SH-SY5Y (cell line): ENCODE results near the gene SNAPC3.

Source experiments
- GATA2 ChIP-seq: IDR thresholded peaks from 2 replicates; pipeline ENCODE4 v1.6.1; 2011; ENCODE audit warnings: mild to moderate bottlenecking, low read depth, low read length
- GATA3 ChIP-seq: IDR thresholded peaks from 2 replicates; pipeline ENCODE4 v1.6.1; 2011; ENCODE audit warnings: low read depth, mild to moderate bottlenecking, low read length, moderate library complexity

- no peak for TF ChIP-seq GATA2
- TF ChIP-seq GATA3, result no peak
Observed at GRCh38 chr9:15421532-15421931, 1.1 kb upstream of the SNAPC3 start.
